Neutrophil (primary cell): ENCODE results near the gene MAP2K7.

Source experiments
- H3K27ac ChIP-seq: fragments of 200-600 bp; sonication (generic); 2 replicates; pipeline ENCODE4 v1.5.1; 2016; ENCODE audit warnings: mild to moderate bottlenecking, moderate library complexity
- H3K27me3 ChIP-seq: fragments of 200-600 bp; sonication (generic); 2 replicates; pipeline ENCODE4 v1.6.0; 2016; ENCODE audit warnings: mild to moderate bottlenecking
- H3K36me3 ChIP-seq: fragments of 200-600 bp; sonication (generic); 2 replicates; pipeline ENCODE4 v1.5.1; 2017
- H3K4me1 ChIP-seq, 2 experiments: fragments of 200-600 bp in 1 of 2; sonication (generic) in 1 of 2; 1 replicate in 1 of 2; 2 replicates in 1 of 2; pipeline versions ENCODE4 v1.5.1 to v1.6.1; 2013 to 2016; ENCODE audit warnings: low read depth in 1 of 2, low read length in 1 of 2, mild to moderate bottlenecking in 1 of 2, moderate library complexity in 1 of 2; ENCODE audit not compliant: control insufficient read depth in 1 of 2, insufficient read depth in 1 of 2
- H3K4me3 ChIP-seq, 2 experiments: fragments of 200-600 bp in 1 of 2; sonication (generic) in 1 of 2; 1 replicate in 1 of 2; 2 replicates in 1 of 2; pipeline ENCODE4 v1.5.1; 2013 to 2016; ENCODE audit warnings: low read depth in 1 of 2, low read length in 1 of 2, mild to moderate bottlenecking in 1 of 2, moderate library complexity in 1 of 2
- H3K9me3 ChIP-seq: fragments of 200-600 bp; sonication (generic); 2 replicates; pipeline ENCODE4 v1.5.1; 2016
- CTCF ChIP-seq: fragments of 200-600 bp; sonication (generic); IDR thresholded peaks from 2 replicates; pipeline ENCODE4 v1.5.1; 2016; ENCODE audit warnings: antibody characterized with exemption

MAP2K7 gene

DNA sequence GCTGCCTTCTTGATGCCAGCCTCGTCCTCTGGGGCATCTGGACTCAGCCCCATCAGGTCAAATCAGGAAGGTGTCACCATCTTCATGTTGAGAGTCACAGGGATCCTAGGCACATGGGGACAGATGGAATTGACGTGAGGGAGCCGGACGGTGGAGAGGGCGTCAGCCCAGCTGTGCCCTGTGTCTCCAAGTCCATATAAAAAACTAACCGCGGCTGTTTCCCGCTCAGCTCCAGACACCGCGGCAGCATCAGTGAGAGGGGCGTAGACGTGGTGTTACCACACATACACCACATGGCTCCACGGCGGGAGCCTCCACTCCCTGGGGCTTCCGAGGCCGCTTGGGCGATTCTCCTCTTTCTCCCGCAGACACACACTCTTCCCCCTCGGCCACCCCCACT is 23.8 kb upstream of the MAP2K7 start:
- Histone ChIP-seq H3K9me3 (no peaks in the 10 kb centered on the region), H3K4me1 (no peaks in the 10 kb centered on the region), H3K36me3 (no peaks in the 10 kb centered on the region), H3K27ac (no peak overlapping the region), H3K4me3 (no peak overlapping the region), H3K27me3 (peaks cover 39% of the 10 kb centered on the region)
- no peak for TF ChIP-seq CTCF

DNA sequence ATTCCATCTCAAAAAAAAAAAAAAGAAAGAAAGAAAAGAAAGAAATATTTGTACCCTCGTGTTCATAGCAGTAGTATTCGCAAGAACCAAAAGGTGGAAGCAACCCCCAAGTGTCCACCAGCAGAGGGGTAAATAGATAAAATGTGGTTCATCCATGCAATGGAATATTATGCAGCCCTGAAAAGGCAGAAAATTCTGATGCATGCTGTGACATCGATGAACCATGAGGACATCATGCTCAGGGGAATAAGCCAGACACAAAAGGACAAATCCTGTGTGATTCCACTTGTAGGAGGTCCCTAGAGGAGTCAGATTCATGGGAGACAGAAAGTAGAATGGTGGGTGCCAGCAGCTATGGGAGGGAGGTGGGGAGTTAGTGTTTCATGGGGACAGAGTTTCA is 21.8 kb upstream of the MAP2K7 start:
- Histone ChIP-seq H3K4me1 (no peaks in the 10 kb centered on the region), H3K4me3 (no peak overlapping the region), H3K27me3 (peaks cover 33% of the 10 kb centered on the region), H3K36me3 (no peaks in the 10 kb centered on the region), H3K27ac (no peak overlapping the region), H3K9me3 (no peaks in the 10 kb centered on the region)
- TF ChIP-seq CTCF: no peak

- H3K9me3 ChIP-seq: no peaks in the 10 kb centered on the region
- TF ChIP-seq CTCF: no peak
- H3K36me3 ChIP-seq: no peaks in the 10 kb centered on the region
- no peak overlapping the region for H3K4me3 ChIP-seq
- peaks cover 0 to under 1% of the 10 kb centered on the region in 2 experiments for H3K4me1 ChIP-seq
- no peak overlapping the region for H3K27ac ChIP-seq
- peaks cover 38% of the 10 kb centered on the region for H3K27me3 ChIP-seq
Observed at GRCh38 chr19:7883105-7883504, 20.6 kb upstream of the MAP2K7 start.

GRCh38 chr19:7883796-7884570 is 19.7 kb upstream of the MAP2K7 start:
- H3K4me3 ChIP-seq: no peak overlapping the region
- H3K36me3 ChIP-seq: no peaks in the 10 kb centered on the region
- peaks cover 0 to 3% of the 10 kb centered on the region in 2 experiments for H3K4me1 ChIP-seq
- TF ChIP-seq CTCF: no peak
- H3K27ac ChIP-seq: no peak overlapping the region
- peaks cover 46% of the 10 kb centered on the region for H3K27me3 ChIP-seq
- H3K9me3 ChIP-seq: no peaks in the 10 kb centered on the region

GRCh38 chr19:7885818-7886217 is 17.9 kb upstream of the MAP2K7 start:
- H3K36me3 ChIP-seq: no peaks in the 10 kb centered on the region
- TF ChIP-seq CTCF: no peak
- no peaks in the 10 kb centered on the region for H3K9me3 ChIP-seq
- H3K4me3 ChIP-seq: no peak overlapping the region
- no peak overlapping the region for H3K27ac ChIP-seq
- H3K4me1 ChIP-seq: peaks cover 0 to 3% of the 10 kb centered on the region in 2 experiments
- H3K27me3 ChIP-seq: peaks cover 62% of the 10 kb centered on the region
